RWPE2 (cell line): ENCODE data around the gene OAF.

ENCODE experiments used
- ATAC-seq: fragments of 200-7000 bp; cut with Tn5 transposase; 3 replicates; pipeline ENCODE4 v1.9.1; 2021; ENCODE audit warnings: low read depth
- DNase-seq: peaks from one replicate; pipeline ENCODE4 v3.0.0-alpha.2; 2020; ENCODE audit warnings: low spot score
- H3K27ac ChIP-seq: fragments of 450-650 bp; 2 replicates; pipeline ENCODE4 v1.5.1; 2017; ENCODE audit warnings: mild to moderate bottlenecking; ENCODE audit not compliant: poor library complexity, severe bottlenecking
- H3K27me3 ChIP-seq: fragments of 250-450 bp; sonication (Bioruptor Pico); 2 replicates; pipeline ENCODE4 v1.5.1; 2021; ENCODE audit warnings: mild to moderate bottlenecking, moderate library complexity; ENCODE audit not compliant: insufficient read depth, poor library complexity, severe bottlenecking
- H3K36me3 ChIP-seq: fragments of 250-450 bp; sonication (Bioruptor Pico); 2 replicates; pipeline ENCODE4 v1.5.1; 2020; ENCODE audit warnings: low read depth, mild to moderate bottlenecking, moderate library complexity
- H3K4me1 ChIP-seq: fragments of 250-450 bp; sonication (Bioruptor Pico); 2 replicates; pipeline ENCODE4 v1.5.1; 2021; ENCODE audit warnings: mild to moderate bottlenecking, moderate library complexity; ENCODE audit not compliant: insufficient read depth, poor library complexity, severe bottlenecking
- H3K4me3 ChIP-seq: fragments of 250-450 bp; sonication (Bioruptor Pico); 2 replicates; pipeline ENCODE4 v1.5.1; 2021; ENCODE audit warnings: mild to moderate bottlenecking, moderate library complexity; ENCODE audit not compliant: severe bottlenecking
- H3K9me3 ChIP-seq: fragments of 250-450 bp; sonication (Bioruptor Pico); 2 replicates; pipeline ENCODE4 v1.5.1; 2021; ENCODE audit warnings: mild to moderate bottlenecking, moderate library complexity; ENCODE audit not compliant: severe bottlenecking
- TF ChIP-seq, protein P1 (sequence below): fragments of 450-650 bp; IDR thresholded peaks from one replicate; pipeline ENCODE4 v1.5.1; 2017; ENCODE audit warnings: mild to moderate bottlenecking, moderate library complexity; ENCODE audit not compliant: poor library complexity, severe bottlenecking

OAF gene

DNA sequence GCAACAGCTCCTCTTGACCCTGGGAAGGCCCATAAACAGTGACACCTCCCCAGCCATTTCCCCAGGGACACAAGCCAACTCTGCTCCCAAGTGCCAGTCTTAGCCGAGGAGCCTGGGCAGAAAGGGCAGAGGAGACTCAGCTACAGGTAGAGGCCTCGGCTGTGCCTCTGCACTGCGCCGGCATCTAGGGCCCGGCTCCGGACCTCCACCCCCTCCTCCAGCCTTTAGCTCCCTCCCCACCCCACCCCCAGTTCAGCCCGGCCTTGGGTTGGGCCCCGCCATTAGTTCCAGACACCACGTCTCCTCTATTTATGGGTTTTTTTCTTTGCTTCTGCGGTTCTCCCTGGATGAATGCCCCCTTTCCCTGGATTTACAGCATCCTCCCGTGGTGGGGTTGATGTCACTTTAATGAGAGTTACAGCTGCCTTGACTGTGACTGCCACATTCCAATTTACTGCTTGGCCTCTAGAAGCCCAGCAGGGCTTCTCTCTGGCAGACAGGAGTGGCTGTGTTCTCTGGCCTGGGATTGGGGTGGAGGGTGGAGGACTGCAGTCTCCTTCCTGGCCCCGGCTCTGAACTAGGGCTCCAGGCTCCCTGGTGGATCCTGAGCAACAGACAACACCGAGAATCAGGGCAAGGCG is 13.5 kb upstream of the OAF start:
- no peaks in the 10 kb centered on the region for H3K36me3 ChIP-seq
- no peaks in the 10 kb centered on the region for H3K27me3 ChIP-seq
- no peak for DNase-seq
- H3K27ac ChIP-seq = no peak overlapping the region
- no peak overlapping the region for H3K4me3 ChIP-seq
- no peaks in the 10 kb centered on the region for H3K9me3 ChIP-seq
- H3K4me1 ChIP-seq = no peaks in the 10 kb centered on the region
- ATAC-seq = no peak
- TF ChIP-seq, protein P1, sequence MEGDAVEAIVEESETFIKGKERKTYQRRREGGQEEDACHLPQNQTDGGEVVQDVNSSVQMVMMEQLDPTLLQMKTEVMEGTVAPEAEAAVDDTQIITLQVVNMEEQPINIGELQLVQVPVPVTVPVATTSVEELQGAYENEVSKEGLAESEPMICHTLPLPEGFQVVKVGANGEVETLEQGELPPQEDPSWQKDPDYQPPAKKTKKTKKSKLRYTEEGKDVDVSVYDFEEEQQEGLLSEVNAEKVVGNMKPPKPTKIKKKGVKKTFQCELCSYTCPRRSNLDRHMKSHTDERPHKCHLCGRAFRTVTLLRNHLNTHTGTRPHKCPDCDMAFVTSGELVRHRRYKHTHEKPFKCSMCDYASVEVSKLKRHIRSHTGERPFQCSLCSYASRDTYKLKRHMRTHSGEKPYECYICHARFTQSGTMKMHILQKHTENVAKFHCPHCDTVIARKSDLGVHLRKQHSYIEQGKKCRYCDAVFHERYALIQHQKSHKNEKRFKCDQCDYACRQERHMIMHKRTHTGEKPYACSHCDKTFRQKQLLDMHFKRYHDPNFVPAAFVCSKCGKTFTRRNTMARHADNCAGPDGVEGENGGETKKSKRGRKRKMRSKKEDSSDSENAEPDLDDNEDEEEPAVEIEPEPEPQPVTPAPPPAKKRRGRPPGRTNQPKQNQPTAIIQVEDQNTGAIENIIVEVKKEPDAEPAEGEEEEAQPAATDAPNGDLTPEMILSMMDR = no peak

- Histone ChIP-seq H3K27ac (no peak overlapping the region), H3K9me3 (no peaks in the 10 kb centered on the region), H3K4me1 (no peaks in the 10 kb centered on the region), H3K27me3 (no peaks in the 10 kb centered on the region), H3K36me3 (no peaks in the 10 kb centered on the region), H3K4me3 (no peak overlapping the region)
- ATAC-seq = no peak
- no peak for DNase-seq
- TF ChIP-seq, protein P1 = no peak
These were observed 12.9 kb upstream of the OAF start for GRCh38 chr11:120197977-120198376.

- H3K4me3 ChIP-seq = no peak overlapping the region
- no peak overlapping the region for H3K27ac ChIP-seq
- DNase-seq (no peak), ATAC-seq (no peak)
- H3K9me3 ChIP-seq = no peaks in the 10 kb centered on the region
- TF ChIP-seq, protein P1 = no peak
- no peaks in the 10 kb centered on the region for H3K36me3 ChIP-seq
- H3K27me3 ChIP-seq = no peaks in the 10 kb centered on the region
- H3K4me1 ChIP-seq = no peaks in the 10 kb centered on the region
These were observed 12.4 kb upstream of the OAF start for GRCh38 chr11:120198403-120198786.

- Histone ChIP-seq H3K4me3 (no peak overlapping the region), H3K36me3 (no peaks in the 10 kb centered on the region), H3K27ac (no peak overlapping the region), H3K9me3 (no peaks in the 10 kb centered on the region), H3K27me3 (no peaks in the 10 kb centered on the region), H3K4me1 (no peaks in the 10 kb centered on the region)
- DNase-seq (no peak), ATAC-seq (no peak)
- TF ChIP-seq, protein P1 = no peak
These were observed 11.9 kb upstream of the OAF start for GRCh38 chr11:120198787-120199469.

DNA sequence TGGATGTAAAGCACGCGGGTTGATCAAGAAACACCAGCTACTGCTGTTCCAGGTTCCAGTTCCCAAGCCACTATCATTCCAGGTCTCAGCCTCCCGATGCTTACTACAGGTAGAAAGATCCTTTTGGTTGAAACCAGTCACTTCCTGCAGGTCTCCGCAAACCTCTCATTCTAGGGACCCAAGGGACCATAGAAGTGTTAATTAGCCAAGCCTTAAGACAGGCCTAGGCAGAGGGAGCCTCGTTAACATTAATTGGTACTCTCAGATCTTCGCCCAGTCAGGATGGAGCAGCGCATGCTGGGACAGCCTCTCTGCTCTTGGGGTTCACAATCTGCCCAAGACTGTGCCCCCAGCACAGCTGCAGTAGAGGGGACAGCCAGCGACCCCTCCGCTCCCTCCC is 11.2 kb upstream of the OAF start:
- no peak for DNase-seq
- Histone ChIP-seq H3K4me3 (no peak overlapping the region), H3K4me1 (no peaks in the 10 kb centered on the region), H3K27me3 (no peaks in the 10 kb centered on the region), H3K9me3 (no peaks in the 10 kb centered on the region), H3K36me3 (no peaks in the 10 kb centered on the region), H3K27ac (no peak overlapping the region)
- TF ChIP-seq, protein P1 = no peak
- ATAC-seq = no peak
